ENCODE measurements around the gene MBD5.

The MBD5 gene

GRCh38 chr2:148251993-148252392 lies 231.1 kb downstream of the MBD5 start:
- Histone ChIP-seq H3K4me1 (ENCODE audit: insufficient read depth, low read length) (no peaks in the 10 kb centered on the region), H3K9me3 (ENCODE audit: insufficient read depth, low read length, severe bottlenecking) (peaks cover 46% of the 10 kb centered on the region), H3K79me2 (ENCODE audit: insufficient read depth, low read length) (no peaks in the 10 kb centered on the region), H3K36me3 (ENCODE audit: insufficient read depth, low read length) (peaks cover 23% of the 10 kb centered on the region), H3K27me3 (ENCODE audit: insufficient read depth, low read length, poor library complexity) (no peaks in the 10 kb centered on the region), H3K4me2 (ENCODE audit: insufficient read depth, low read length) (no peak overlapping the region), H3K4me3 (ENCODE audit: low read depth in 1 of 2, low read length in 2 of 2) (no peak overlapping the region), H2AFZ (ENCODE audit: low read depth, low read length) (no peak overlapping the region), H4K20me1 (ENCODE audit: insufficient read depth, low read length) (no peaks in the 10 kb centered on the region), H3K27ac (ENCODE audit: low read length) (no peak overlapping the region), H3K9ac (ENCODE audit: low read depth, low read length) (no peak overlapping the region)
- no peak for ATAC-seq (ENCODE audit: insufficient read depth, low read depth)
- DNase-seq, result no peak
- TF ChIP-seq EZH2 (IDR thresholded peaks at IDR 0.05; ENCODE audit: borderline replicate concordance, low read depth, low read length, severe bottlenecking) (no peak), CTCF (IDR thresholded peaks at IDR 0.05; ENCODE audit: borderline replicate concordance, extremely low read depth, low read length, poor library complexity, severe bottlenecking) (no peak)

- peaks cover 53% of the 10 kb centered on the region for H3K9me3 ChIP-seq (ENCODE audit: insufficient read depth, low read length, severe bottlenecking)
- H3K79me2 ChIP-seq (ENCODE audit: insufficient read depth, low read length), result no peaks in the 10 kb centered on the region
- no peak overlapping the region for H3K4me2 ChIP-seq (ENCODE audit: insufficient read depth, low read length)
- ATAC-seq (ENCODE audit: insufficient read depth, low read depth), result no peak
- no peak overlapping the region for H3K9ac ChIP-seq (ENCODE audit: low read depth, low read length)
- no peaks in the 10 kb centered on the region for H3K27me3 ChIP-seq (ENCODE audit: insufficient read depth, low read length, poor library complexity)
- no peak for TF ChIP-seq CTCF (IDR thresholded peaks at IDR 0.05; ENCODE audit: borderline replicate concordance, extremely low read depth, low read length, poor library complexity, severe bottlenecking)
- no peak for TF ChIP-seq EZH2 (IDR thresholded peaks at IDR 0.05; ENCODE audit: borderline replicate concordance, low read depth, low read length, severe bottlenecking)
- H4K20me1 ChIP-seq (ENCODE audit: insufficient read depth, low read length), result no peaks in the 10 kb centered on the region
- no peak overlapping the region for H3K4me3 ChIP-seq (ENCODE audit: low read depth in 1 of 2, low read length in 2 of 2)
- no peak overlapping the region for H2AFZ ChIP-seq (ENCODE audit: low read depth, low read length)
- H3K4me1 ChIP-seq (ENCODE audit: insufficient read depth, low read length), result no peaks in the 10 kb centered on the region
- no peak overlapping the region for H3K27ac ChIP-seq (ENCODE audit: low read length)
- H3K36me3 ChIP-seq (ENCODE audit: insufficient read depth, low read length), result peaks cover 23% of the 10 kb centered on the region
- DNase-seq, result no peak
Observed at GRCh38 chr2:148252646-148253045, 231.8 kb downstream of the MBD5 start.

GRCh38 chr2:148253685-148254084 lies 232.8 kb downstream of the MBD5 start:
- H3K4me3 ChIP-seq (ENCODE audit: low read depth in 1 of 2, low read length in 2 of 2), result no peak overlapping the region
- DNase-seq, result peak; percentile 47
- peaks cover 23% of the 10 kb centered on the region for H3K36me3 ChIP-seq (ENCODE audit: insufficient read depth, low read length)
- H4K20me1 ChIP-seq (ENCODE audit: insufficient read depth, low read length), result no peaks in the 10 kb centered on the region
- H3K27me3 ChIP-seq (ENCODE audit: insufficient read depth, low read length, poor library complexity), result no peaks in the 10 kb centered on the region
- ATAC-seq (ENCODE audit: insufficient read depth, low read depth), result no peak; the same call in 2 of the 3 replicates
- no peaks in the 10 kb centered on the region for H3K79me2 ChIP-seq (ENCODE audit: insufficient read depth, low read length)
- H3K27ac ChIP-seq (ENCODE audit: low read length), result no peak overlapping the region
- H3K4me2 ChIP-seq (ENCODE audit: insufficient read depth, low read length), result no peak overlapping the region
- H3K9me3 ChIP-seq (ENCODE audit: insufficient read depth, low read length, severe bottlenecking), result peaks cover 60% of the 10 kb centered on the region
- TF ChIP-seq EZH2 (IDR thresholded peaks at IDR 0.05; ENCODE audit: borderline replicate concordance, low read depth, low read length, severe bottlenecking) (no peak), CTCF (IDR thresholded peaks at IDR 0.05; ENCODE audit: borderline replicate concordance, extremely low read depth, low read length, poor library complexity, severe bottlenecking) (no peak)
- no peak overlapping the region for H3K9ac ChIP-seq (ENCODE audit: low read depth, low read length)
- H2AFZ ChIP-seq (ENCODE audit: low read depth, low read length), result no peak overlapping the region
- H3K4me1 ChIP-seq (ENCODE audit: insufficient read depth, low read length), result no peaks in the 10 kb centered on the region

- H2AFZ ChIP-seq (ENCODE audit: low read depth, low read length), result no peak overlapping the region
- H3K9ac ChIP-seq (ENCODE audit: low read depth, low read length), result no peak overlapping the region
- H3K9me3 ChIP-seq (ENCODE audit: insufficient read depth, low read length, severe bottlenecking), result peaks cover 73% of the 10 kb centered on the region
- no peak overlapping the region for H3K4me3 ChIP-seq (ENCODE audit: low read depth in 1 of 2, low read length in 2 of 2)
- no peak for ATAC-seq (ENCODE audit: insufficient read depth, low read depth)
- no peak overlapping the region for H3K4me2 ChIP-seq (ENCODE audit: insufficient read depth, low read length)
- no peaks in the 10 kb centered on the region for H3K4me1 ChIP-seq (ENCODE audit: insufficient read depth, low read length)
- H3K36me3 ChIP-seq (ENCODE audit: insufficient read depth, low read length), result peaks cover 33% of the 10 kb centered on the region
- H3K27me3 ChIP-seq (ENCODE audit: insufficient read depth, low read length, poor library complexity), result no peaks in the 10 kb centered on the region
- H4K20me1 ChIP-seq (ENCODE audit: insufficient read depth, low read length), result no peaks in the 10 kb centered on the region
- no peaks in the 10 kb centered on the region for H3K79me2 ChIP-seq (ENCODE audit: insufficient read depth, low read length)
- H3K27ac ChIP-seq (ENCODE audit: low read length), result no peak overlapping the region
- DNase-seq, result no peak
- TF ChIP-seq CTCF (IDR thresholded peaks at IDR 0.05; ENCODE audit: borderline replicate concordance, extremely low read depth, low read length, poor library complexity, severe bottlenecking) (no peak), EZH2 (IDR thresholded peaks at IDR 0.05; ENCODE audit: borderline replicate concordance, low read depth, low read length, severe bottlenecking) (no peak)
Observed at GRCh38 chr2:148255929-148256328, 235.0 kb downstream of the MBD5 start.
